Sigmoid colon (tissue), 7 donors: ENCODE results near the gene TLL2. TPM values are rescaled to one million over a fixed set of nuclear protein-coding genes. Genes with fewer than 3 reads are reported as not detected.

ENCODE experiments used
- DNase-seq: peaks from one replicate; pipeline ENCODE4 v3.0.0-alpha.2; 2019
- H3K27ac ChIP-seq, 4 donors: fragments of 200-600 bp; sonication (generic); one replicate each; pipeline ENCODE4 v1.5.1; 2016 to 2019; ENCODE audit warnings: mild to moderate bottlenecking in 1 of 4
- H3K27me3 ChIP-seq, 3 donors: fragments of 200-600 bp; sonication (generic); one replicate each; pipeline ENCODE4 v1.5.1; 2019; ENCODE audit warnings: mild to moderate bottlenecking in 1 of 3
- H3K36me3 ChIP-seq, 4 donors: fragments of 200-600 bp; sonication (generic); one replicate each; pipeline ENCODE4 v1.5.1; 2016 to 2019
- H3K4me1 ChIP-seq, 4 donors: fragments of 200-600 bp; sonication (generic); one replicate each; pipeline ENCODE4 v1.5.1; 2017 to 2019
- H3K4me3 ChIP-seq, 4 donors: fragments of 200-600 bp; sonication (generic); one replicate each; pipeline ENCODE4 v1.5.1; 2017 to 2019; ENCODE audit warnings: mild to moderate bottlenecking in 2 of 4, moderate library complexity in 1 of 4
- H3K9me3 ChIP-seq, 4 donors: fragments of 200-600 bp in 3 of 4; sonication (generic) in 3 of 4; one replicate each; pipeline versions ENCODE4 v1.5.1 to v1.6.1; 2013 to 2019
- CTCF ChIP-seq, 4 experiments: fragments of 450-650 bp in 3 of 4; fragments of 200-600 bp in 1 of 4; IDR thresholded peaks; one replicate each; pipeline ENCODE4 v1.5.1; 2016 to 2019; ENCODE audit warnings: antibody characterized with exemption in 4 of 4, mild to moderate bottlenecking in 3 of 4, moderate library complexity in 2 of 4
- EP300 ChIP-seq, 4 donors: sonication (generic); formaldehyde crosslinking; IDR thresholded peaks; one replicate each; pipeline ENCODE4 v1.6.1; 2017; ENCODE audit warnings: antibody characterized with exemption in 4 of 4
- POLR2A ChIP-seq, 2 donors: fragments of 450-650 bp; IDR thresholded peaks; one replicate each; pipeline ENCODE4 v1.6.1; 2016; ENCODE audit warnings: antibody characterized with exemption in 2 of 2, mild to moderate bottlenecking in 2 of 2, moderate library complexity in 2 of 2
- POLR2AphosphoS5 ChIP-seq, 4 donors: sonication (generic); formaldehyde crosslinking; IDR thresholded peaks; one replicate each; pipeline ENCODE4 v1.6.1; 2017; ENCODE audit warnings: antibody characterized with exemption in 4 of 4
- WGBS, 2 donors: extraction: QIAGEN DNeasy Blood & Tissue Kit; methylation state at CpG; one replicate each; pipeline ENCODE4 v1.1.7; 2013; 5-methylcytosine and 5-hydroxymethylcytosine counted together
- intact Hi-C: fragments of 100-400 bp; cut with DNase I; formaldehyde crosslinking; loops from one replicate; pipeline ENCODE4 v1.15.1; 2023
- polyA plus RNA-seq, 3 donors: library from polyadenylated mRNA; stranded (reverse); fragments of 200-250 nt; gene quantifications; one replicate each; pipeline ENCODE4 v1.2.3, GENCODE V29; 2013
- total RNA-seq, 4 donors: library from RNA; depleted of rRNA; stranded (reverse); fragments of >200 nt; gene quantifications; one replicate each; pipeline ENCODE4 v1.1.0, GENCODE V29; 2016
- donor health status: healthy with polysubstance abuse.
- donor health status: Bipolar disorder and iron deficiency.
- donor health status: healthy.

TLL2 gene
- total and polyA plus RNA-seq, 7 donors = 0.14 to 2.2 (median 0.36) TPM; not detected in 2

GRCh38 chr10:96367470-96367869 is 146.3 kb downstream of the TLL2 start:
- no peak for TF ChIP-seq CTCF (IDR thresholded peaks at IDR 0.05)
- no peak for TF ChIP-seq POLR2AphosphoS5 (IDR thresholded peaks at IDR 0.05)
- TF ChIP-seq EP300 (IDR thresholded peaks at IDR 0.05) = no peak
- no peak for TF ChIP-seq POLR2A (IDR thresholded peaks at IDR 0.05)
- no peaks in the 10 kb centered on the region for H3K36me3 ChIP-seq
- no peaks in the 10 kb centered on the region for H3K9me3 ChIP-seq
- H3K4me1 ChIP-seq = no peaks in the 10 kb centered on the region
- H3K4me3 ChIP-seq = no peak overlapping the region
- H3K27me3 ChIP-seq = no peaks in the 10 kb centered on the region
- WGBS, 2 donors = 88 to 91% methylated on average over 4 of the region's 4 CpGs
- DNase-seq = no peak
- intact Hi-C loops = no loop called here
- no peak overlapping the region for H3K27ac ChIP-seq

DNA sequence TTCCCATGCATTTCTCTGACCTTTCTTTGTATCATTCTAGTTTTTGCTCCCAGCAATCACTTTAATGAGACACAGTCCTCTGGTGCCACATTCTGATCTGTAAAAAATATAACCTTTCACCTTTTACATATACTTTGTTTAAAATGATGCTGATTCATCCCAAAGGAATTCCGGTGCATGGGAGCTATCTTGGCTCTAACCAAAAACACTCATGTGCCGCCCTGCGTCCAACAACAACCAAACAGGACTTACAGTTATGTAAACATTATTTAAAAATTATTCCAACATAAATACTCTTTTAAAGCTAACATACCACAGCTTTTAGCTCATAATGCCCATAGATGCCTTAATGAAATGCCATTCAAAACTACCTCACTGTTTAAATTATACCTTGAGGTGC is 147.2 kb downstream of the TLL2 start:
- intact Hi-C loops = no loop called here
- Histone ChIP-seq H3K4me3 (no peak overlapping the region), H3K4me1 (no peaks in the 10 kb centered on the region), H3K27ac (no peak overlapping the region), H3K27me3 (no peaks in the 10 kb centered on the region), H3K36me3 (no peaks in the 10 kb centered on the region), H3K9me3 (no peaks in the 10 kb centered on the region)
- WGBS, 2 donors = 60 to 67% methylated on average over 3 of the region's 3 CpGs
- TF ChIP-seq POLR2AphosphoS5 (IDR thresholded peaks at IDR 0.05) = no peak
- TF ChIP-seq CTCF (IDR thresholded peaks at IDR 0.05) = no peak
- TF ChIP-seq POLR2A (IDR thresholded peaks at IDR 0.05) = no peak
- TF ChIP-seq EP300 (IDR thresholded peaks at IDR 0.05) = no peak
- no peak for DNase-seq

GRCh38 chr10:96365571-96365970 is 148.2 kb downstream of the TLL2 start:
- no peak for DNase-seq
- Histone ChIP-seq H3K9me3 (no peaks in the 10 kb centered on the region), H3K4me1 (no peaks in the 10 kb centered on the region), H3K36me3 (no peaks in the 10 kb centered on the region), H3K27me3 (no peaks in the 10 kb centered on the region), H3K27ac (no peak overlapping the region), H3K4me3 (no peak overlapping the region)
- WGBS, 2 donors = 92% methylated on average over 3 of the region's 3 CpGs
- intact Hi-C loops = no loop called here
- TF ChIP-seq EP300 (IDR thresholded peaks at IDR 0.05) = no peak

DNA sequence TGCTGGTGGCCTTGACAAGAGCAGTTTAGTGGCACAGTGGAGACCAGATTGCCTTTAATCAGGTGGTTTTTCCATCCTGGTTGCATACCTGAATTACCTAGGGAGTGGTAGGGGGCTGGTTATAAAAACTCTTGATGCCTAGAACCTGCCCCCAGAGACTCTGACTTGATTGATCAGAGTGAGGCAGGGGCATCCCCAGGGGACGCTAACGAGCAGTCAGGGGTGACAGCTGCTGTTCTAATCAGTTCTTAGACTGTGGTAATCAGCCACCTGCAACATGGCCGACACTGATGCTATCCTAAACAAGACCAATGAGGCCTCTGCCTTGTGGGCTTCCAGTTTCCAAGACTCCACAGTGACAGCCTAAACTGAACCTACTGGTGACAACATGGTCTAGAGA is 153.0 kb downstream of the TLL2 start:
- TF ChIP-seq POLR2A (IDR thresholded peaks at IDR 0.05) = no peak
- TF ChIP-seq CTCF (IDR thresholded peaks at IDR 0.05) = no peak
- H3K36me3 ChIP-seq = no peaks in the 10 kb centered on the region
- no peak overlapping the region for H3K27ac ChIP-seq
- H3K9me3 ChIP-seq = no peaks in the 10 kb centered on the region
- WGBS, 2 donors = 84% methylated on average over 3 of the region's 3 CpGs
- no peak for DNase-seq
- no peaks in the 10 kb centered on the region for H3K27me3 ChIP-seq
- no peaks in the 10 kb centered on the region for H3K4me1 ChIP-seq
- intact Hi-C loops = no loop called here
- H3K4me3 ChIP-seq = no peak overlapping the region

DNA sequence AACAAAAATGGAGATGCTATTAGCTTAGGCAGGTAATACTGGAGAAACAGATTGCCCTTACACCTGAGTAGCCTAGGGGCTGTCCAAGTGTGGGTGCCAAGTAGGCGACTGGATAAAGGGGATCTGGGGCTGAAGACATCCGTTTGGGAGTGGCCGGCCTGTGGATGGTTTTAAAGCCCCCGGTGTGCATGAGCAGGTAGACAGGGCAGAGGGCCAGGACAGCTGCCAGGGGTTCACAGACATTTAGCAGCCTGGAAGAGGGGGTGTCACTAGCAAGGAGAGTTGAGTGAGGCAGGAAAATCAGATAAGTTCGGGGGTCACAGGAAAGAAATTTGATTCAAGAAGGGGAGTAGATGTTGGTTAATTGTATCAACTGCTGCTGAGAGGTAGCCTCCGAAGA is 153.4 kb downstream of the TLL2 start:
- H3K4me3 ChIP-seq = no peak overlapping the region
- no peak overlapping the region for H3K27ac ChIP-seq
- TF ChIP-seq POLR2AphosphoS5 (IDR thresholded peaks at IDR 0.05) (no peak), POLR2A (IDR thresholded peaks at IDR 0.05) (no peak), CTCF (IDR thresholded peaks at IDR 0.05) (no peak), EP300 (IDR thresholded peaks at IDR 0.05) (no peak)
- H3K9me3 ChIP-seq = no peaks in the 10 kb centered on the region
- H3K27me3 ChIP-seq = no peaks in the 10 kb centered on the region
- 93 to 95% methylated on average over 6 of the region's 6 CpGs for WGBS, 2 donors
- intact Hi-C loops = no loop called here
- DNase-seq = no peak
- H3K36me3 ChIP-seq = no peaks in the 10 kb centered on the region
- H3K4me1 ChIP-seq = no peaks in the 10 kb centered on the region
